CD14-positive monocyte (primary cell): ENCODE data around the gene ZP4. TPM values are rescaled to one million over a fixed set of nuclear protein-coding genes. Genes with fewer than 3 reads are reported as not detected.

Source experiments
- DNase-seq, 3 donors: peaks; one replicate each; pipeline ENCODE4 v3.0.0-alpha.2; 2011 to 2022
- H2AFZ ChIP-seq: 2 replicates; pipeline ENCODE4 v1.6.0; 2012; ENCODE audit warnings: mild to moderate bottlenecking, low read depth, low read length, inconsistent platforms; ENCODE audit not compliant: insufficient read depth, poor library complexity, severe bottlenecking
- H3K27ac ChIP-seq, 2 donors: 1 replicate in 1 of 2; 2 replicates in 1 of 2; pipeline ENCODE4 v1.5.1; 2012 to 2013; ENCODE audit warnings: low read length in 2 of 2, control low read depth in 1 of 2, inconsistent platforms in 1 of 2, low read depth in 1 of 2, mild to moderate bottlenecking in 1 of 2
- H3K27me3 ChIP-seq, 2 donors: one replicate each; pipeline versions ENCODE4 v1.6.0 to v1.6.1; 2011 to 2013; ENCODE audit warnings: low read length in 2 of 2; ENCODE audit not compliant: control insufficient read depth in 2 of 2, insufficient read depth in 2 of 2
- H3K36me3 ChIP-seq, 2 donors: replicated peaks in 1 of 2; 1 replicate in 1 of 2; 2 replicates in 1 of 2; pipeline versions ENCODE4 v1.5.1 to v1.6.1; 2012 to 2013; ENCODE audit warnings: low read length in 2 of 2, control low read depth in 1 of 2, inconsistent platforms in 1 of 2, mild to moderate bottlenecking in 1 of 2; ENCODE audit not compliant: insufficient read depth in 2 of 2, control insufficient read depth in 1 of 2
- H3K4me1 ChIP-seq, 2 donors: 1 replicate in 1 of 2; 2 replicates in 1 of 2; pipeline versions ENCODE4 v1.5.1 to v1.6.1; 2012 to 2013; ENCODE audit warnings: low read length in 2 of 2, control low read depth in 1 of 2, inconsistent platforms in 1 of 2, mild to moderate bottlenecking in 1 of 2, moderate library complexity in 1 of 2; ENCODE audit not compliant: insufficient read depth in 2 of 2, control insufficient read depth in 1 of 2
- H3K4me2 ChIP-seq: replicated peaks from 2 replicates; pipeline ENCODE3; 2012; ENCODE audit warnings: low read length, moderate library complexity, mild to moderate bottlenecking; ENCODE audit not compliant: poor library complexity, severe bottlenecking; ENCODE audit errors: extremely low read depth
- H3K4me3 ChIP-seq, 3 experiments: fragments of 200-600 bp in 1 of 3; sonication (generic) in 1 of 3; replicated peaks in 1 of 3; 1 replicate in 2 of 3; 2 replicates in 1 of 3; pipeline ENCODE4 v1.5.1; 2011 to 2013; ENCODE audit warnings: low read length in 3 of 3, mild to moderate bottlenecking in 3 of 3, control low read depth in 2 of 3, low read depth in 2 of 3, inconsistent platforms in 1 of 3, moderate library complexity in 1 of 3
- H3K79me2 ChIP-seq: 2 replicates; pipeline ENCODE4 v1.6.0; 2012; ENCODE audit warnings: mild to moderate bottlenecking, control low read depth, inconsistent platforms, low read length, moderate library complexity; ENCODE audit not compliant: insufficient read depth
- H3K9ac ChIP-seq: 2 replicates; pipeline ENCODE4 v1.6.0; 2017; ENCODE audit warnings: low read length, mild to moderate bottlenecking; ENCODE audit not compliant: insufficient read depth, poor library complexity, severe bottlenecking
- H3K9me3 ChIP-seq, 2 donors: replicated peaks in 1 of 2; 1 replicate in 1 of 2; 2 replicates in 1 of 2; pipeline versions ENCODE4 v1.5.1 to v1.6.1; 2012 to 2013; ENCODE audit warnings: low read length in 2 of 2, control low read depth in 1 of 2; ENCODE audit not compliant: control insufficient read depth in 1 of 2, insufficient read depth in 1 of 2
- H4K20me1 ChIP-seq: 2 replicates; pipeline ENCODE4 v1.6.0; 2012; ENCODE audit warnings: mild to moderate bottlenecking, low read length, control low read depth, moderate library complexity; ENCODE audit not compliant: insufficient read depth
- H3K27ac Mint-ChIP-seq, 7 donors: one replicate each; pipeline ENCODE4 v1.8.0; 2020; ENCODE audit warnings: mild to moderate bottlenecking in 7 of 7, mixed read lengths in 7 of 7, moderate library complexity in 6 of 7, inconsistent platforms in 2 of 7
- H3K27me3 Mint-ChIP-seq, 3 donors: one replicate each; pipeline ENCODE4 v1.8.0; 2021 to 2022; ENCODE audit warnings: low read depth in 3 of 3, mild to moderate bottlenecking in 3 of 3, mixed read lengths in 3 of 3, moderate library complexity in 3 of 3, inconsistent platforms in 1 of 3
- H3K36me3 Mint-ChIP-seq, 2 donors: one replicate each; pipeline ENCODE4 v1.8.0; 2020; ENCODE audit warnings: mixed read lengths in 2 of 2, inconsistent platforms in 1 of 2, mild to moderate bottlenecking in 1 of 2
- H3K4me1 Mint-ChIP-seq: one replicate; pipeline ENCODE4 v1.8.0; 2020; ENCODE audit warnings: mild to moderate bottlenecking, mixed read lengths
- H3K4me3 Mint-ChIP-seq, 2 donors: one replicate each; pipeline ENCODE4 v1.8.0; 2020; ENCODE audit warnings: mild to moderate bottlenecking in 2 of 2, mixed read lengths in 2 of 2, moderate library complexity in 1 of 2
- H3K9me3 Mint-ChIP-seq, 7 donors: one replicate each; pipeline ENCODE4 v1.8.0; 2020 to 2022; ENCODE audit warnings: mixed read lengths in 7 of 7, mild to moderate bottlenecking in 6 of 7, moderate library complexity in 6 of 7, inconsistent platforms in 2 of 7
- WGBS: methylation state at CpG from one replicate; pipeline ENCODE4 v1.1.5; 2013; ENCODE audit warnings: missing lambda C conversion rate; ENCODE audit not compliant: insufficient coverage; 5-methylcytosine and 5-hydroxymethylcytosine counted together
- intact Hi-C, 2 donors: fragments of 100-400 bp; cut with micrococcal nuclease; formaldehyde crosslinking; loops; one replicate each; pipeline versions ENCODE4 v1.15.0 to v1.15.1; 2023
- polyA plus RNA-seq, 3 donors: library from polyadenylated mRNA; depleted of rRNA in 1 of 3; unstranded in 2 of 3; stranded (reverse) in 1 of 3; fragments of 300-500 nt in 2 of 3; fragments of >200 nt in 1 of 3; fragmentation: Illumina TruSeq in 2 of 3; gene quantifications; 1 replicate in 2 of 3; 2 replicates in 1 of 3; pipeline ENCODE4 v1.2.3, GENCODE V29; 2012 to 2021
- TF ChIP-seq, protein P1 (sequence below): fragments of 200-600 bp; IDR thresholded peaks from one replicate; pipeline ENCODE4 v1.8.0; 2022; ENCODE audit warnings: antibody characterized with exemption, mild to moderate bottlenecking

The ZP4 gene
- polyA plus RNA-seq, 3 donors = not detected

DNA sequence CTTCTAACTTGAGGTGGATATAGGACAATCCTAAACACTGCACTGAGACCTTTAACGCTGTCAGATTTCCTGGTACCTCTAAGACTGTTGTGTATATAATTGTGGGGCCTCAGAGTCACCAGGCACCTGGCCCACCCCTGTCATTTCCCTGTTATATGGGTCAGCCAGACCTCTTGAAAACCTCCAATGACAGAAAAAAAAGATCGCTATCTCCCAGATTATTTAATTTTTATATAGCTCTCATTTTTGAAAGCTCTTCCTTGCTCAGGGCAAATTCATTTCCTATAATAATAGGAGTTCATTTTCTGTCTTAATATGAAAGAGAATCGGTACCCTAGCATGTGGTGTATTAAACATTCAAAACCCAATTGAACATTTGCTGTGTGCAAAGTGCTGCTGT, 56.7 kb downstream of the ZP4 start:
- H3K27me3 Mint-ChIP-seq = peaks cover 0 to 1% (median 0%) of the 10 kb centered on the region in 3 donors
- DNase-seq = no peak
- TF ChIP-seq, protein P1, sequence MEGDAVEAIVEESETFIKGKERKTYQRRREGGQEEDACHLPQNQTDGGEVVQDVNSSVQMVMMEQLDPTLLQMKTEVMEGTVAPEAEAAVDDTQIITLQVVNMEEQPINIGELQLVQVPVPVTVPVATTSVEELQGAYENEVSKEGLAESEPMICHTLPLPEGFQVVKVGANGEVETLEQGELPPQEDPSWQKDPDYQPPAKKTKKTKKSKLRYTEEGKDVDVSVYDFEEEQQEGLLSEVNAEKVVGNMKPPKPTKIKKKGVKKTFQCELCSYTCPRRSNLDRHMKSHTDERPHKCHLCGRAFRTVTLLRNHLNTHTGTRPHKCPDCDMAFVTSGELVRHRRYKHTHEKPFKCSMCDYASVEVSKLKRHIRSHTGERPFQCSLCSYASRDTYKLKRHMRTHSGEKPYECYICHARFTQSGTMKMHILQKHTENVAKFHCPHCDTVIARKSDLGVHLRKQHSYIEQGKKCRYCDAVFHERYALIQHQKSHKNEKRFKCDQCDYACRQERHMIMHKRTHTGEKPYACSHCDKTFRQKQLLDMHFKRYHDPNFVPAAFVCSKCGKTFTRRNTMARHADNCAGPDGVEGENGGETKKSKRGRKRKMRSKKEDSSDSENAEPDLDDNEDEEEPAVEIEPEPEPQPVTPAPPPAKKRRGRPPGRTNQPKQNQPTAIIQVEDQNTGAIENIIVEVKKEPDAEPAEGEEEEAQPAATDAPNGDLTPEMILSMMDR = no peak
- no peak overlapping the region for H2AFZ ChIP-seq
- no peaks in the 10 kb centered on the region for H3K4me1 ChIP-seq
- no peaks in the 10 kb centered on the region for H3K4me1 Mint-ChIP-seq
- H3K9me3 ChIP-seq = peaks cover 0 to 8% of the 10 kb centered on the region in 2 donors
- no CpG with 5 or more reads among the region's 3 CpGs for WGBS
- no peak overlapping the region for H3K4me3 ChIP-seq
- no peak overlapping the region for H3K9ac ChIP-seq
- H3K4me3 Mint-ChIP-seq = no peak overlapping the region
- no peak overlapping the region for H3K4me2 ChIP-seq
- H3K27me3 ChIP-seq = no peaks in the 10 kb centered on the region
- H3K79me2 ChIP-seq = no peaks in the 10 kb centered on the region
- H3K27ac ChIP-seq = no peak overlapping the region
- no peaks in the 10 kb centered on the region for H3K36me3 Mint-ChIP-seq
- intact Hi-C loops = no loop called here
- no peaks in the 10 kb centered on the region for H3K36me3 ChIP-seq
- no peaks in the 10 kb centered on the region for H4K20me1 ChIP-seq
- H3K9me3 Mint-ChIP-seq = peaks cover under 1 to 6% (median 4%) of the 10 kb centered on the region in 7 donors
- no peak overlapping the region for H3K27ac Mint-ChIP-seq

DNA sequence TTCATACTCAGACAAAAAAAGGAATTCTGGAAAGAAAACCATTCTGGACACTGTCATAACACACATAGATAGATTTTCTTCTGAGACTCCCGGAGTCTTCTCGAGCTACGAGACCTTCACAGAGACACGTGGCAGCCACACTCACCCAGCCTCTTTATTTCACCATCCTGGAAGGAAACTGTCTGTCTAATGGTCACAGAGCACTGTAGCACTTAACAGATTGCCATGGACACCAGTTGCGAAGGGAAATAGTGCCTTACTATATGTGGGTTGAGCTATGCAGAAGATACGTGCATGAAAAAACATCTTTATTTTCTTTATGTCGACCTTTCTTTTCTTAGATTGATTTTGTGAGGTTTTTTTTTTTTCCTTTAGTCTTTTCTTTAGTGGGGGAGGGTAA, 57.9 kb downstream of the ZP4 start:
- no peak for DNase-seq
- Histone ChIP-seq H3K27ac (no peak overlapping the region), H3K4me1 (no peaks in the 10 kb centered on the region), H3K79me2 (no peaks in the 10 kb centered on the region), H4K20me1 (no peaks in the 10 kb centered on the region), H3K4me3 (no peak overlapping the region), H3K4me2 (no peak overlapping the region), H3K9me3 (peaks cover 0 to 2% of the 10 kb centered on the region in 2 donors), H3K27me3 (no peaks in the 10 kb centered on the region), H2AFZ (no peak overlapping the region), H3K36me3 (no peaks in the 10 kb centered on the region), H3K9ac (no peak overlapping the region)
- Mint-ChIP-seq H3K27me3 (peaks cover 0 to 3% (median 1%) of the 10 kb centered on the region in 3 donors), H3K4me1 (no peaks in the 10 kb centered on the region), H3K27ac (no peak overlapping the region), H3K4me3 (no peak overlapping the region), H3K36me3 (no peaks in the 10 kb centered on the region), H3K9me3 (peaks cover 0 to 4% (median 2%) of the 10 kb centered on the region in 7 donors)
- TF ChIP-seq, protein P1 = no peak
- no CpG with 5 or more reads among the region's 7 CpGs for WGBS
- intact Hi-C loops = no loop called here
